NCI-H82 treated with DMSO at 0.1 percent for 48 hours (cell line): ENCODE measurements around the gene LENG1.
A peak's percentile ranks its signal among the peaks of the same experiment; 100 is the strongest.

Experiments used
- DNase-seq: peaks from one replicate; lab custom pipeline; 2025; ENCODE audit not compliant: unreplicated experiment; lab: John Stamatoyannopoulos, UW

The LENG1 gene

DNA sequence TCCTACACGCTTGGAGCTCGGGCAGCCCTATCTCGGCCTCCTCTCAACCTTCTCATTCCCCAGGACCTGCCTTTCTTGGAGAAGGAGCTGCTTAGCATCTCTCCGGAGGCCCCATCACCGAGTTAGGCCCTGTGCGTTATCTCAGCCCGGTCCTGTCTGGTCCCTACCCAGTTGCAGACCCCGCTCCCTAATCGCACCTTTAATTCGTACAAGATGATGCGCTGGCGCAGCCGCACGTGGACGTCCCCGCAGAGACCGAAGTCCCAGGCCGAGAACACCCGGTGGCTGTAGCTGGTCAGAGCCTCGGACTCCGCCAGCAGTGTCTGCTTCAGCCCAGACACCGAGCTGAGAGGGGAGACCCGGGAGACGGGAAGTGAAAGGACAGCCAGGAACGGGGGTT is 5.7 kb upstream of the LENG1 start:
- DNase-seq, result no peak

DNA sequence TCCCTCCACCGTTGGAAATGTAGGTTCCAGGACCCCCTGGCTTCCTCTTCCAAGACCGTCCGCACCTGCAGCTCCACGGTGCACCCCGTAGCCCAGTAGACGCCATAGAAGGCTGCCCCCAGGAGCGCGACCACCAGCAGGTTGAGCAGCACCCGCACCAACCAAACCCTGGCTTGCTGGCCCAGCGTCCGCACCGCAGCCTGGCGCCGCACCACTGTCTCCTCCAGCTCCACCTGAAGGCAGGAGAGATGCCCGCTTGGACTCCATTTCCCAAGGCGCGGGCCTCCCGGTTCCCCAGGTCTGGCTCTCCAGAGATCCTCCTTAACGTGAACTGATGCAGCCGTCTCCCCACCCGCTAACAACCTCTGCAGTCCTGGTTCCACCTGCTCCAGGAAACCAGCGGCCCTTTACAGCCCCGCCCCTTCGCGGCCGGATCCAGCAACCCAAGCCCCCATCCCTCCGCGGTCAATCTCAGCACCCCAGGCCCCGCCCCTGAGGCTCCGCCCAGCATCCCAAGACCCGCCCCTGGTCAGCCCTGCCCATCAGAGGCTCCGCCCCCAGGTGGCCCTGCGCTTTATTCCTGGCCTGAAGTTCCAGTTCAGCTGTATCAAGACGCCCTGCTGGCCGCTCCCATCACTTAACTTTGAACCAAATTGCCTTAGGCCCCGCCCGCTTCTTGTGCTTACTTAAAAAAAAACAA is 5.0 kb upstream of the LENG1 start:
- DNase-seq, result no peak

DNA sequence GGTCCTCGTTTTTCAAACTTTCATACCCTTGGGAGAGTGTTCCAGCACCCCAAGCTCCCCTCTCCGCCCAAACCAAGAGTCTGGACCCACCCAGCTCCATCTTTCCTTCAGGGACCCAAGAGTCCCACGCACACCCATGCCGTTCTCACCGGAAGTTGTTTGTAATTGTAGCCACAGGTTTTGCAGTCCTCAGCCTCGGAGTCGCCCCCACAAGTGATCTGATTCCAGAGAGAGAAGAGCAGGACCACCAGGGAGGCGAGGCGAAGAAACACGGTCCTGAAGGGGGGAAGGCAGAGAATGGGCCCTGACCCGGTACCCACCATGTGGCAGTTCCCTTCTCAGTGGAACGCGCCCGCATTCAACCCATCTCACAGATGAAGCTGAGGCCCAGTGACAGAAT is 3.4 kb upstream of the LENG1 start:
- DNase-seq, result no peak

DNA sequence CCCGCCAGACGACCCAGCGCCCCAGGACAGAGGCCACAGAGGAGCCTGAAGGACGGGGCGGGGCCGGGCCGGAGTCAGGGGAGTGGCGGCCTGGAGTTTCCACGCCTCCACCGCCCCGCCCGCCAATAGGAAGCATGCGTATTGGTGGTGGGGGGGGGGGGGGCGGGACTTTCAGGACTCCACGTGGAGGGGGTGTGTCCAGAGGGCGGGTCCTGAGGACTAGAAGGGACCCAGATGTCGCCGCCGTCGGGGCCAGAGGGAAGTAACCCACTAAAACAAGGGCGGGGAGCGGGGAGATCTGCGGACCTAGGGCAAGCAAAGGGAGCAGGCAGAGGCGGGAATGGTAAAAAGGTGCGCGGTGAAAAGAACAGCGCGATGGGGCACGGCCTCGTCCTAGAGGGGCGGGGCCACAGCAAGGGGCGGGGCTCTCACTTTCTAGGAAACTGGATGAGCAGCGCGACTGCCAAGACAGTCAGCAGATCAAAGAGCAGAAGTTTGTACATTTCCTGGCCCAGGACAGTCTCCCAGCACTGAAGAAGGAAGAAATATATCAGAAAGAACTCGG is 2.8 kb upstream of the LENG1 start:
- DNase-seq, result peak; percentile 72

DNA sequence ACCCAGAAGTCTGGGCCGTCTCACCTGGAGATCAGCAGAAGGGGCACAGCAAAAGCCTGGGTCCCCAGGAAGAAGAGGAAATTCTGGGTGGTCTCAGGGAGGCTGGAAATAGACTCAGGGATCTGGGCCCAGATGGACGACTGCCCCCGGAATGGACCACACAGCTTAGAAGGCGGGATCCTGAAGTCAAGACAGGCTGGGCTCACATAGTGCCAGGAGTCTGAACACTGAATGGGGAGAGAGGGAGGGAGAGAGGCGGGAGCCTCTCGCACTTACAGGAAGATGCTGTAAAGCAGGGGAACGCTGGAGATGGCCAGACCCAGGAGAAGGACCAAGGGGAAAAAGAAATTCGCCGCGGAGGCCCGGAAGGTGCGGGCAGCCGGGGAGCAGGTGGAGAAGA is 1.3 kb upstream of the LENG1 start:
- DNase-seq, result no peak

DNA sequence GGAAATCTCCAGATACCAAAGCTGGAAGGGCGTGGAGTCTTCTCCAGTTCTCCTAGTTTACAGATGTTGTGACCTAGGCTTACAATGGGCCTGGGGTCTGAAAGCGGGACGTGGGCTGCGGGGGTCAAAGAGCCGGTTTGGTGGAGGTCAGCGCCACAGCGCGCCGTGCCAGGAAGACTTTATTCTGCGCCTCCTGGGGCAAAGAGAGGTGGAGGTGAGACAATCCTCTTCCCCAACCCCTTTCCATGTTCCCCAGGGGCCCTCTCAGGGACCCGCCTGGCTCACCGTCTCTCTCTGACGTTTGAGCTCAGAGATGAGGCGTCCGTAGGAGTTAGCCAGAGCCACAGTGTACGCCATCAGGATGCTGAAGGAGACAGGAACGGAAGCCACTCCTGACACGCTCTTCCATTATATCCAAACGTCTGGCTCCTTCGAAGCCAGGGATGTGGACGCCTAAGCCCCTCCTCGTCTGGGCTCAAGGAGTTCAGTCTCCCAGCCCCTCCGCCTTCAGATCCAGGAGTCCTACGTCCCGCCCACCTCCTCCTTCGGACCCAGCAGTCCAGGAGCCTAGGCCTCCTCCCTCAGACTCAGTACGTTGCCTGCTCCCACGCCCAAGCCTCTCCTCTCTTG is 776 bp upstream of the LENG1 start:
- DNase-seq, result no peak

DNA sequence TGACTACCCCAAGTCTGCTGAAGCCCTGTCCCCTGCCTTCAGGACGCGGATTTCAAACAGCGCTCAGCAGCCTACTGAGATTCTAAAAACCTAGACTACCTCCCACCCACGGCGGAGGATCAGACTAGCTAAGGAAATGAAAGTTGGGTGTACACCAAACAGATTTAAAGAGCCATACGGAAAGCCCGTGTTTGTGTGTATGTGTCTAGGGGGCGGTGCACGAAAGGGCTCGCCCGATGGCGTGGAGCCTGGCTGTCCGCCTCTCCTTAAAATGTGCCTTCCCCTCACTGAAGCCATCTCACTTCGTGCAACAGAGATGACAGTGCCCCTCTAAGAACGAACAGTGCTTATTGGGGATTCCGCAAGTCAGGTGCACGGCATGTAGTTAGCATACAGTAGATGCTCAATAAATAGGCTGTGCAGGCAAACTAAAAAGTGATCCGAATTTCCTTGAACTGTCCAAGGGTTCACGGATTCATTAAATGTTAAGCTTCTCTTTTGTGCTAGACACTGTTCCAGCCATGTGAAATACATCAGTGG is 639 bp downstream of the LENG1 start:
- DNase-seq, result no peak

DNA sequence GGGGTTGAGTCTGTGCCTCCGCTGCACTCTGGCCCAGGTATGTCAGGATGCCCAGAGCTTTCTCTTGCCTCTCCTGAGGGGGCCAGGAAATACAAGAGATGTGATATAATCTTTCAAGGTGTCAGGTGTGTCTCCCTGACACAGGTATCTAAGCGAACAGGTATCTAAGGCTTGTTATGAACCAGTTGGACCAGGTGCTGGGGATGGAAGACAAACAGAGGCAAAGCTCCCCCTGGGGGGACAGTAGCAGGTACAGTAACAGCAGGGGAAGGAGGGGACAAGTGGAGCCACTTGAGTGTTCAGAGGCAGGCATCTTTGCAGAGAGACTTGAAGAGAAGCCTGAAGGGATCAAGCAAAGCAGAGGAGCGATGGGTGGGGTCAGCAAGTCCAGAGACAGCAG is 2.6 kb downstream of the LENG1 start:
- no peak for DNase-seq

DNA sequence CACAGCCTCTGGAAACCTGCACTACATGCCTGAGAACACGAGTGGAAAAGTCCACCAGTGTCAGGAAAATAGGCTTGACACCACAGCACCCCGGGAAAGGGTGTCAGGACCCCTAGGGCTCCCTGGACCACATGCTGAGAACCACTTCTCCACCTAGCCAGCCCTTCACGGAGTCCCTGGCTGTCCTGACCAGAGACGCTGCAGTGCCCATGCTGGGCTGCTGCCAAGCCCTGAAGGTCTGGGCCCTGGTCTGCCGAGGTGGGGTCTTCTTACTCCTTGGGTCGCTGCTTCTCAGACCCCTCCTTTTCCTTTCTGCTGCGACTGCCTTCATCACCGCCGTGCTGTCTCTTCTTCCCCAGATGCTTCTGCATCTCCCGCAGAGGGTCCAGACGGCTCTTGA is 3.0 kb downstream of the LENG1 start:
- no peak for DNase-seq

DNA sequence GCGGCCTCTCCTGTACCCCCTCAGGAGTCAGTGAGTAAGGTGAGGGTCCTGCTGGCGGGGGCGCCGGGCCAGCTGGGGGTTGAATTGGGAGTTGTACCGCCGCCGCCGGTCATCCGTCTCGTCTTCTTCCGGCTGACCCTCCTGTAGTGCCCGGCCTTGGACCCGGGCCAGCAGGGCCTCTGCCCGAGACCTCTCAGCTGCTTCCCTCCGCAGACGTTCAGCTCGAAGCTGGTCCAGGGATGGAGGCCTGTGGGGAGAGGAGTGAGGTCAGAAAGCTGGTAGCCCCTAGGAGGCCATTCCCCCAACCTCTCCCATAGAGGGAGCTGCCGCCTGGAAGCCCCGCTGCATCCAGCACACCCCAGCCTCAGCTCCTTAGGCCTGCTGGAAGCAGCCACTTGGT is 3.8 kb downstream of the LENG1 start:
- no peak for DNase-seq

DNA sequence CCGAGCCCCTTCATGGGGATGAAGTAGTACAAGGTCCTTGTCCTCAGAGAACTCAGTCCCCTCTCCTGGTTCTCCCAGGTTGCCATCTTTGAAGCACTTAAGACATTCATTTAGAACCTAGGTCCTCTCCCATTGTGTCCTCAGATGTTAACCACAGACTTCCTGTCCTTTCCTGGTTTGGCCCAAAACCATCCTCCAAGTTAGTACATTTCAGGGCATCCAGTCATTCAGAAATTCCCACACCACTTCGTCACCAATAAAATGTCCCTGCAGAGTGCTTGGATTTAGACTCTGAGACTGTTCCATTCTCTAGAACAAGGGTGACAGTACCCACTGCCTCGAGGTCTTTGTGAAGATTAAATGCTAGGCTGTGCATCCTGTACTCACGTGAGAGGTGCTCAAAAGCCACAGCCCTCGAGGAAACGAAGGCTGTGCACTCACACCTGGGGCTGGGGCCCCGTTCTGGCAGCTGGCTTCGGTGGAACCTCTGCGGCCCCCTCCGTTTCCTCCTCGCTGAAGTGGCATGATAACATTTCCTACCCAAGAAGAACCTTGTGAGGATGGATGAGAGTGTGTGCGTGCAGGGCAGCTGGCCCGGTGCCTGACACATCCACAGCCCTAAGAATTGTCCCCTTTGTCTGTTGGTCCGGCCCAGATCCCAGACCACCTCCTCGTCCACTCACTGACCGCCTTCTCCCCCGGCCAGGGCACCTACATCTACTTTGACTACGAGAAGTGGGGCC is 4.7 kb downstream of the LENG1 start:
- no peak for DNase-seq

DNA sequence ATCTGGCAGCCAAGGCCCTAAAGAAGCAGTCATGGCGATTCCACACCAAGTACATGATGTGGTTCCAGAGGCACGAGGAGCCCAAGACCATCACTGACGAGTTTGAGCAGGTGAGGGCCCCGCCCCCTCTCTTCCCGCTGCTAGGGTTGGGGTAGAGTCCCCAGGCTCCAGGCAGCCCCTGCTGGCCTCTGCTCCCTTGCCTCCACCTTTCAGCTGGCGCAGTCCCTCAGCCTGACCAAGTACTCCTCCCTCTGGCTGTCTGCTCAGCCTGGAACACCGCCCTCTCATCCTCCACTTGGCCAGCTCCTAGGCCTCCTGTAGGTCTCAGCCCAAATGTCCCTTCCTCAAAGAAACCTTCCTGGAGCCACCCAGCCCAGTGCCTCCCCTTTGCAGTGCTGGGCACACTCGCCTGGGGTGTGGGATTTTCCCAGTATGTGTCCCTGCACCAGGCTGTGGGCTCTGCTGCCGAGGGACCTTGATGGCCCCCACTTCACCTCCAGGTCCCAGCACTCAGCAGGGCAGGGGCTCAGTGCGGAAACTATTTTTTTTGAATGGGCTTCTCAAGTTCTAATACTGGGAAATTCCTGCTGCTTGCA is 5.7 kb downstream of the LENG1 start:
- DNase-seq, result no peak

DNA sequence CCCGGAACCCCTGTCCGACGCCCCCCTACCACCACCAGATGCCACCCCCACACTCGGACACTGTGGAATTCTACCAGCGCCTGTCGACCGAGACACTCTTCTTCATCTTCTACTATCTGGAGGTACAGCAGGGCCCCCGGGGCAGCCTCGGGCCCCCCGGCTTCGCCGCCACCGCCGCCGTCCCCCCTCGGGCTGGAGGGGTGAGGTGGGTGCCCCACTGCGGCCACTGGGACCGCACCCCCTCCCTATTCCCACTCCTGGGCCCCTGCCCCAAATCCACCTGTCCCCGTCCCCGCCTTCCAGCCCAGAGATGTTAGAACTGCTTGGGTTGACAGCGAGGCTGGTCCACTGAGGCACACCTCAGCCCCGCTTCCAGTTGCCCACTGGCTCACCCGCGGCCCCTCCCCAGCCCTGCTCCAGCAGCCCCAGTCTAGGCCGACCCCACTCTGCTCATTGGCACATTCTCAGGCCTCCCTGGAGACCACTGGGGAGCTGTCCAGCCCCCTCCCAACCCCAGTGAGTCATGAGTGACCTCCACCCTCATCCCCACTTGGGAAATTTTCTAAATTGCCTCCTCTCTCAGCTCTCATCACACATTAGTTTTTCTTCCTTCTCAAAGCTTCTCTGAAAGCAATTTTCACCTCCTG is 6.5 kb downstream of the LENG1 start:
- DNase-seq, result no peak

DNA sequence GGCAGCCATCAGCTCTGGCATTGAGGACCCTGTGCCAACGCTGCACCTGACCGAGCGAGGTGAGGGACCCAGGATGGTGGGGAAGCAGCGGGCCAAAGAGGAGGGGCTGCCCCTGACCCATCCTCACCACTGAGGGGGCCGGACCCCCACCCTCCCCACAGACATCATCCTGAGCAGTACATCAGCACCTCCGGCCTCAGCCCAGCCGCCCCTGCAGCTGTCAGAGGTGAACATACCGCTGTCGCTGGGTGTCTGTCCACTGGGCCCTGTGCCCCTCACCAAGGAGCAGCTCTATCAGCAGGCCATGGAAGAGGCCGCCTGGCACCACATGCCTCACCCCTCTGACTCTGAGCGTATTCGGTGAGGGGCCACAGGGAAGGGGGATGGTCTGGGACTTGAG is 7.3 kb downstream of the LENG1 start:
- DNase-seq, result no peak

DNA sequence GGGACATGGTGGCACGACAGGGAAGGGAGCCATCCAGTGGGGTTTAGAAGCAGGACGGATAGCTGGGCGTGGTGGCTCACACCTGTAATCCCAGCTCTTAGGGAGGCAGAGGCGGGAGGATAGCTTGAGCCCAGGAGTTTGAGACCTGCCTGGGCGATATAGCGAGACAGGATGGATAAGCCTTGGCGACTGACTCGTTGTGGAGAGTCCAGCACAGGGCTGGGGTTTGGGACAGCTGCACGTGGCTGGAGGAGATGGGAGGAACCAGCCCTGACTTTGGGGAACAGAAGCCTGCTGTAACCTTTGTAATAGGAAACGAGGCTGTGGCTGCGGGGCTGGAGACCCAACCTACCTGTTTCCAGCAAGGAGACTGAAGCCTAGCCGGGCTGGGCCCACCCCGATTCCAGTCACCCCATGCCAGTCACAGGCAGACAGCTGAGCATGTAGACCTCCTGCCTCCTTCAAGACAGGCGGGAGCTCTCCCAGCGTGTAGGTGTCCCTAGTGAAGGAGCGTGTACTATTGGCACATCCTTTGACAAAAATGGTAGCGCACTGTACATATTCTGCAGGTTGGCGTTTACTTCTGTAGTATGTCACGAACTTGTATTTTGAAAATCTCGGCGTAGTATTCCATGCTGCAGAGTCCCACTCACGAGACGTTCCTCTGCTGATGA is 8.0 kb downstream of the LENG1 start:
- no peak for DNase-seq

DNA sequence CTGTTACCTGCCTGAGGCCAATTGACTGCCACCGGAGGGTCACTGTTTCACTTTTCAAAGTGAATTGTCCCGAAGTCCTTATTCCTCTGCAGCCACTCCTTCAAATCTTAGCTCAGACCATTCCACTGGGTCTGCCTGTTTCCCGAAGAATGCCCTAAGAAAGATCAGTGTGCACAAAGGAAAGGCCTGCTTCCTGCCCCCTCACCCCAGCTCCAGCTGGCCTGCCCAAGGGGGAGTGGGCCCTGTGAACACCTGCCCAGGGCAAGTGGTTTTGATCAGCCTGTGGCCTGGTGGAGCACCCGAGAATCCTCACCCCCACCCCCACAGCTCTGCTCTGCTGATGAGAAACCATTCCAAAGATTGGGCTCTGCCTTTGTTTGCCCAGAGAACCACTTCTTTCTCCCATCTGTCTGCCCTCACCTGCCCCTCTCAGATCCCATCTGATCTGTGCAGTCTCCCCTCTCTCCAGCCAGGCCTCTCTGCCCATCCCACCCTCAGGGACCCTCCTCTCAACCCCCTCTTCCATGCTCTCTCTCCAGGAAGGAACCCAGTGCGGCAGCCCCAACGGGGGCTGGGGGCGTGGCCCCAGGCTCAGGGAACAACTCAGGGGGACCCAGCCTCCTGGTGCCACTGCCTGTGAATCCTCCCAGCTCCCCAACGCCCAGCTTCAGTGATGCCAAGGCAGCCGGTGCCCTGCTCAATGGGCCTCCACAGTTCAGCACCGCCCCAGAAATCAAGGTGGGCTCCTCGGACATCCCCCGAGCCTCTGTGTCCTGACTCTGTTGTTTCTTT is 10.3 kb downstream of the LENG1 start:
- no peak for DNase-seq

DNA sequence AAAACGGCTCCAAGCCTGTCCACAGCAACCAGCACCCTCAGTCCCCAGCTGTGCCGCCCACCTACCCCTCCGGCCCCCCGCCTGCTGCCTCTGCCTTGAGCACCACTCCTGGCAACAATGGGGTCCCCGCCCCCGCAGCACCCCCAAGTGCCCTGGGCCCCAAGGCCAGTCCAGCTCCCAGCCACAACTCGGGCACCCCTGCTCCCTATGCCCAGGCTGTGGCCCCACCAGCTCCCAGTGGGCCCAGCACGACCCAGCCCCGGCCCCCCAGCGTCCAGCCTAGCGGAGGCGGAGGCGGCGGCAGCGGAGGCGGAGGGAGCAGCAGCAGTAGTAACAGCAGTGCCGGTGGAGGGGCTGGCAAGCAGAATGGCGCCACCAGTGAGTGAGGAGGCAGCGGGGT is 11.4 kb downstream of the LENG1 start:
- DNase-seq, result no peak

DNA sequence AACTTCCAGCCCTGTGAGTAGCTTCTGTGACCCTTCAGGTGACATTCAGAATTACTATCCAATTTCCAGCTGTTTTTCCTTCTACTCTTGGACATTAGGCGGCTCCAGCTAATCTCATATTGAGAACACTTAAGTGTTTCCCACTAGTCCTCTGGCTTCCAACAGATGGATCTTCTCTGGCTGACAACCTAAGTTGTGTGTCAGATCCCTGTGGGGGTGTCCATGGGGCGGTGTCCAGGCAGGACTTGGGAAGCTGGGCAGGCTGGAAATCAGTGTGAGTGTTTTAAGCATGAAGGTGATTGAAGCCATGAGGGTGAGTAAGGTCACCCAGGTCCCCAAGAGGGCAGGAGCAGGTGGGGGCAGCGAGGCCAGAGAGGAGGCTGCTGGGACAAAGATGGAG is 11.8 kb downstream of the LENG1 start:
- DNase-seq, result no peak

DNA sequence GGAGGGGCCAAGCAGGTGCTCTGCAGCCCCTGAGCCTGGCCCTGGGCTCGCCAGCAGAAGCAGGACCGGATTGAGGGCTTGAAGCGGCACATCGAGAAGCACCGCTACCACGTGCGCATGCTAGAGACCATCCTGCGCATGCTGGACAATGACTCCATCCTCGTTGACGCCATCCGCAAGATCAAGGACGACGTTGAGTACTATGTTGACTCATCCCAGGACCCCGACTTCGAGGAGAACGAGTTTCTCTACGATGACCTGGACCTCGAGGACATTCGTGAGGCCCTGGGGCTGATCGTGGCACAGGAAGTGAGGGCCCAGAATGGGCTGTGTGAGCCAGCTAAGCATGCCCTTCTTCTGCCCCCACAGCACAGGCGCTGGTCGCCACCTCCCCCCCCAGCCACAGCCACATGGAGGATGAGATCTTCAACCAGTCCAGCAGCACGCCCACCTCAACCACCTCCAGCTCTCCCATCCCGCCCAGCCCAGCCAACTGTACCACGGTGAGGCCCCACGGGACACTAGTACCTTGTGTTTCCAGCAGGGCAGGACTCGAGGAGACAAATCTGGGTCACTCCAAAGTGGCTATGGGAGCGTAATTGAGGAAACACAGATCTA is 13.9 kb downstream of the LENG1 start:
- DNase-seq, result no peak
